GM12878 (cell line): ENCODE data around the gene RTN3. TPM values are rescaled to one million over a fixed set of nuclear protein-coding genes. Genes with fewer than 3 reads are reported as not detected.

Source experiments
- BHLHE40 ChIP-seq, 2 experiments: fragments of 450-650 bp in 1 of 2; IDR thresholded peaks; 2 replicates each; pipeline ENCODE4 v1.6.1; 2011 to 2017; ENCODE audit warnings: low read depth in 2 of 2, borderline replicate concordance in 1 of 2, improper control_type of control experiment in 1 of 2, low read length in 1 of 2, mild to moderate bottlenecking in 1 of 2
- CBX5 ChIP-seq: sonication (generic); IDR thresholded peaks from 2 replicates; pipeline ENCODE4 v1.6.1; 2016; ENCODE audit warnings: low read depth, moderate library complexity, mild to moderate bottlenecking, inconsistent platforms
- CEBPB ChIP-seq, 2 experiments: fragments of 150-350 bp in 1 of 2; IDR thresholded peaks; 2 replicates each; pipeline ENCODE4 v1.6.1; 2012 to 2014; ENCODE audit warnings: low read depth in 2 of 2, low read length in 2 of 2, borderline replicate concordance in 1 of 2, inconsistent platforms in 1 of 2
- CHD2 ChIP-seq: IDR thresholded peaks from 2 replicates; pipeline ENCODE4 v1.6.1; 2011; ENCODE audit warnings: low read depth, low read length, improper control_type of control experiment, borderline replicate concordance
- CREM ChIP-seq: IDR thresholded peaks from 2 replicates; pipeline ENCODE4 v1.6.1; 2014; ENCODE audit warnings: antibody characterized with exemption, low read depth
- DPF2 ChIP-seq: fragments of 450-650 bp; IDR thresholded peaks from 2 replicates; pipeline ENCODE4 v1.6.1; 2017; ENCODE audit warnings: mild to moderate bottlenecking
- EZH2 ChIP-seq: IDR thresholded peaks from 2 replicates; pipeline ENCODE4 v1.6.1; 2012; ENCODE audit warnings: low read depth, mild to moderate bottlenecking, control low read depth, inconsistent platforms, low read length, borderline replicate concordance; ENCODE audit not compliant: control insufficient read depth
- GATAD2B ChIP-seq: fragments of 450-650 bp; conservative IDR thresholded peaks from 2 replicates; pipeline ENCODE4 v1.6.1; 2017; ENCODE audit warnings: low read depth, mild to moderate bottlenecking, moderate library complexity
- HDGF ChIP-seq: fragments of 450-650 bp; IDR thresholded peaks from 2 replicates; pipeline ENCODE4 v1.6.1; 2016; ENCODE audit warnings: antibody characterized with exemption
- IKZF1 ChIP-seq: fragments of 450-650 bp; conservative IDR thresholded peaks from 2 replicates; pipeline ENCODE4 v1.6.1; 2017; ENCODE audit warnings: antibody characterized with exemption, mild to moderate bottlenecking
- JUND ChIP-seq: IDR thresholded peaks from 2 replicates; pipeline ENCODE4 v1.6.1; 2012; ENCODE audit warnings: low read depth, mild to moderate bottlenecking, low read length, improper control_type of control experiment, moderate library complexity
- KDM1A ChIP-seq: fragments of 200-600 bp; sonication (generic); IDR thresholded peaks from 2 replicates; pipeline ENCODE4 v1.6.1; 2016; ENCODE audit warnings: borderline replicate concordance
- MYC ChIP-seq: IDR thresholded peaks from 2 replicates; pipeline ENCODE4 v1.6.1; 2011; ENCODE audit warnings: mild to moderate bottlenecking, low read length, moderate library complexity, inconsistent platforms; ENCODE audit not compliant: insufficient read depth, insufficient replicate concordance, insufficient read length, severe bottlenecking
- NFYB ChIP-seq: IDR thresholded peaks from 2 replicates; pipeline ENCODE4 v1.6.1; 2011; ENCODE audit warnings: low read depth, mild to moderate bottlenecking, low read length, improper control_type of control experiment, moderate library complexity; ENCODE audit not compliant: insufficient read depth
- POLR2A ChIP-seq: IDR thresholded peaks from 2 replicates; pipeline ENCODE4 v1.6.1; 2011; ENCODE audit warnings: low read depth, mild to moderate bottlenecking, low read length
- POU2F2 ChIP-seq: IDR thresholded peaks from 3 replicates; pipeline ENCODE4 v1.6.1; 2011; ENCODE audit warnings: low read depth, mild to moderate bottlenecking, low read length, borderline replicate concordance
- SIN3A ChIP-seq: IDR thresholded peaks from 2 replicates; pipeline ENCODE4 v1.6.1; 2012; ENCODE audit warnings: low read depth, low read length, improper control_type of control experiment
- SP1 ChIP-seq: IDR thresholded peaks from one replicate; pipeline ENCODE4 v1.6.1; 2011; ENCODE audit warnings: low read depth, low read length
- ZSCAN29 ChIP-seq: fragments of 450-650 bp; IDR thresholded peaks from 2 replicates; pipeline ENCODE4 v1.6.1; 2017; ENCODE audit warnings: mild to moderate bottlenecking, moderate library complexity
- polyA plus RNA-seq, 11 experiments: library from polyadenylated mRNA; depleted of rRNA in 4 of 11; unstranded in 6 of 11; stranded (reverse) in 5 of 11; fragments of >200 nt; fragmentation: Nextera tagmentation in 4 of 11; fragmentation: Illumina TruSeq in 1 of 11; extraction: Ambion mirVana in 4 of 11; extraction: Trizol in 1 of 11; gene quantifications; 1 replicate in 1 of 11; 2 replicates in 10 of 11; pipeline versions ENCODE4 v1.2.1 to v1.2.3, GENCODE V29; 2011 to 2016; ENCODE audit warnings: inconsistent platforms in 2 of 11, missing spikeins in 2 of 11, low read depth in 1 of 11
- total RNA-seq, 4 experiments: library from RNA; depleted of rRNA in 3 of 4; stranded (reverse); fragments of >200 nt in 3 of 4; fragmentation: Illumina TruSeq in 1 of 4; extraction: Trizol in 1 of 4; gene quantifications; 2 replicates each; pipeline versions ENCODE4 v1.2.1 to v1.2.3, GENCODE V29; 2013 to 2021
- TF ChIP-seq, protein P1 (sequence below): fragments of 450-650 bp; IDR thresholded peaks from 2 replicates; pipeline ENCODE4 v1.6.1; 2018; ENCODE audit warnings: mild to moderate bottlenecking, low read depth, moderate library complexity; ENCODE audit not compliant: partially characterized antibody
- TF ChIP-seq, protein P2 (sequence below): fragments of 450-650 bp; IDR thresholded peaks from 2 replicates; pipeline ENCODE4 v1.6.1; 2014; ENCODE audit warnings: mild to moderate bottlenecking

RTN3 gene
- total and polyA plus RNA-seq, 10 of the 15 experiments (the other 5 are each of a cell fraction or from before 2014, with no cell fraction given), result 22.9 to 64.2 (median 47.0) TPM

GRCh38 chr11:63671322-63672155 is 9.8 kb upstream of the RTN3 start, which contains the start of gene ATL3 (continued):
- TF ChIP-seq POU2F2, result peak; percentile 60; the same call in 1 of the 3 replicates
- peak; percentile 64 to 89; a peak in 2 of 4 replicates for TF ChIP-seq BHLHE40 (IDR thresholded peaks at IDR 0.05; ENCODE audit: borderline replicate concordance in 1 of 2, low read depth in 2 of 2, low read length in 1 of 2)
- peak; percentile 63 for TF ChIP-seq SP1
- TF ChIP-seq, protein P1, sequence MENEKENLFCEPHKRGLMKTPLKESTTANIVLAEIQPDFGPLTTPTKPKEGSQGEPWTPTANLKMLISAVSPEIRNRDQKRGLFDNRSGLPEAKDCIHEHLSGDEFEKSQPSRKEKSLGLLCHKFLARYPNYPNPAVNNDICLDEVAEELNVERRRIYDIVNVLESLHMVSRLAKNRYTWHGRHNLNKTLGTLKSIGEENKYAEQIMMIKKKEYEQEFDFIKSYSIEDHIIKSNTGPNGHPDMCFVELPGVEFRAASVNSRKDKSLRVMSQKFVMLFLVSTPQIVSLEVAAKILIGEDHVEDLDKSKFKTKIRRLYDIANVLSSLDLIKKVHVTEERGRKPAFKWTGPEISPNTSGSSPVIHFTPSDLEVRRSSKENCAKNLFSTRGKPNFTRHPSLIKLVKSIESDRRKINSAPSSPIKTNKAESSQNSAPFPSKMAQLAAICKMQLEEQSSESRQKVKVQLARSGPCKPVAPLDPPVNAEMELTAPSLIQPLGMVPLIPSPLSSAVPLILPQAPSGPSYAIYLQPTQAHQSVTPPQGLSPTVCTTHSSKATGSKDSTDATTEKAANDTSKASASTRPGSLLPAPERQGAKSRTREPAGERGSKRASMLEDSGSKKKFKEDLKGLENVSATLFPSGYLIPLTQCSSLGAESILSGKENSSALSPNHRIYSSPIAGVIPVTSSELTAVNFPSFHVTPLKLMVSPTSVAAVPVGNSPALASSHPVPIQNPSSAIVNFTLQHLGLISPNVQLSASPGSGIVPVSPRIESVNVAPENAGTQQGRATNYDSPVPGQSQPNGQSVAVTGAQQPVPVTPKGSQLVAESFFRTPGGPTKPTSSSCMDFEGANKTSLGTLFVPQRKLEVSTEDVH, result peak; percentile 87
- peak; percentile 58; the same call in 1 of the 2 replicates for TF ChIP-seq SIN3A
- TF ChIP-seq, protein P2, sequence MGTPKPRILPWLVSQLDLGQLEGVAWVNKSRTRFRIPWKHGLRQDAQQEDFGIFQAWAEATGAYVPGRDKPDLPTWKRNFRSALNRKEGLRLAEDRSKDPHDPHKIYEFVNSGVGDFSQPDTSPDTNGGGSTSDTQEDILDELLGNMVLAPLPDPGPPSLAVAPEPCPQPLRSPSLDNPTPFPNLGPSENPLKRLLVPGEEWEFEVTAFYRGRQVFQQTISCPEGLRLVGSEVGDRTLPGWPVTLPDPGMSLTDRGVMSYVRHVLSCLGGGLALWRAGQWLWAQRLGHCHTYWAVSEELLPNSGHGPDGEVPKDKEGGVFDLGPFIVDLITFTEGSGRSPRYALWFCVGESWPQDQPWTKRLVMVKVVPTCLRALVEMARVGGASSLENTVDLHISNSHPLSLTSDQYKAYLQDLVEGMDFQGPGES, result 0 out of 2 replicates have a peak, but pooled peaks have one; percentile 42
- TF ChIP-seq CBX5, result no peak
- peak; percentile 47; the same call in 1 of the 2 replicates for TF ChIP-seq HDGF
- peak; percentile 39; the same call in 1 of the 2 replicates for TF ChIP-seq CHD2
- peak; percentile 30; the same call in 1 of the 2 replicates for TF ChIP-seq GATAD2B
- TF ChIP-seq EZH2, result no peak
- TF ChIP-seq IKZF1, result peak; percentile 99
- TF ChIP-seq NFYB, result peak; percentile 41; the same call in 1 of the 2 replicates
- TF ChIP-seq ZSCAN29, result 0 out of 2 replicates have a peak, but pooled peaks have one; percentile 39
- 0 out of 2 replicates have a peak, but pooled peaks have one; percentile 9 for TF ChIP-seq JUND
- peak; percentile 88 for TF ChIP-seq POLR2A
- peak; percentile 97 for TF ChIP-seq MYC
- TF ChIP-seq CEBPB (IDR thresholded peaks at IDR 0.05; ENCODE audit: borderline replicate concordance in 1 of 2, low read depth in 2 of 2, low read length in 2 of 2), result no peak; a peak in 1 of 4 replicates
- peak; percentile 56; the same call in 1 of the 2 replicates for TF ChIP-seq CREM
- TF ChIP-seq DPF2, result peak; percentile 29; the same call in 1 of the 2 replicates
- no peak for TF ChIP-seq KDM1A
